SK-N-SH (cell line): ENCODE data around the gene TMEM9. TPM values are rescaled to one million over a fixed set of nuclear protein-coding genes. Genes with fewer than 3 reads are reported as not detected.

ENCODE experiments used
- CTCF ChIA-PET: fragments of 300-600, 350-600 bp; formaldehyde crosslinking; extraction: SDS; loops from one replicate; lab custom pipeline; 2021; lab: Yijun Ruan, JAX
- POLR2A ChIA-PET: fragments of 350-600 bp; sonication (Branson Sonifier 250); formaldehyde crosslinking; extraction: SDS; loops from one replicate; lab custom pipeline; 2020; ENCODE audit warnings: antibody characterized with exemption, inconsistent platforms; lab: Yijun Ruan, JAX
- DNase-seq: peaks from one replicate; pipeline ENCODE4 v3.0.0; 2012
- H2AFZ ChIP-seq: fragments of 200-600 bp; sonication (generic); 2 replicates; pipeline ENCODE4 v1.8.1; 2016; ENCODE audit warnings: antibody characterized with exemption, mild to moderate bottlenecking, low read depth
- H3F3A ChIP-seq: fragments of 200-600 bp; sonication (generic); replicated peaks from 2 replicates; pipeline ENCODE3; 2016; ENCODE audit warnings: antibody characterized with exemption, mild to moderate bottlenecking; ENCODE audit not compliant: insufficient read depth
- H3K27ac ChIP-seq, 2 experiments: fragments of 200-500 bp in 1 of 2; fragments of 200-600 bp in 1 of 2; sonication (Bioruptor generic) in 1 of 2; sonication (generic), shearing (Covaris generic) in 1 of 2; 2 replicates each; pipeline versions ENCODE4 v1.5.1 to v1.6.1; 2014 to 2016; ENCODE audit warnings: low read depth in 2 of 2, inconsistent platforms in 1 of 2, low read length in 1 of 2, mild to moderate bottlenecking in 1 of 2, mixed read lengths in 1 of 2
- H3K27me3 ChIP-seq: fragments of 200-600 bp; sonication (generic), shearing (Covaris generic); 2 replicates; pipeline ENCODE4 v1.6.1; 2016; ENCODE audit warnings: mixed run types; ENCODE audit not compliant: insufficient read depth
- H3K36me3 ChIP-seq, 2 experiments: fragments of 200-500 bp in 1 of 2; fragments of 200-600 bp in 1 of 2; sonication (Bioruptor generic) in 1 of 2; sonication (generic) in 1 of 2; replicated peaks in 1 of 2; 2 replicates each; pipeline versions ENCODE3 to v1.5.1; 2014 to 2016; ENCODE audit warnings: low read length in 1 of 2, mild to moderate bottlenecking in 1 of 2; ENCODE audit not compliant: insufficient read depth in 2 of 2, control insufficient read depth in 1 of 2
- H3K4me1 ChIP-seq, 2 experiments: fragments of 200-500 bp in 1 of 2; fragments of 200-600 bp in 1 of 2; sonication (Bioruptor generic) in 1 of 2; sonication (generic), shearing (Covaris generic) in 1 of 2; 2 replicates each; pipeline versions ENCODE4 v1.5.1 to v1.6.1; 2014 to 2016; ENCODE audit warnings: low read depth in 1 of 2, low read length in 1 of 2, mixed run types in 1 of 2; ENCODE audit not compliant: insufficient read depth in 2 of 2, control insufficient read depth in 1 of 2
- H3K4me2 ChIP-seq: fragments of 200-600 bp; sonication (generic), shearing (Covaris generic); 2 replicates; pipeline ENCODE4 v1.6.1; 2017; ENCODE audit warnings: mixed run types
- H3K4me3 ChIP-seq, 2 experiments: fragments of 200-500 bp in 1 of 2; fragments of 200-600 bp in 1 of 2; sonication (Bioruptor generic) in 1 of 2; sonication (generic), shearing (Covaris generic) in 1 of 2; 2 replicates each; pipeline versions ENCODE4 v1.5.1 to v1.8.1; 2014 to 2016; ENCODE audit warnings: low read depth in 2 of 2, inconsistent platforms in 1 of 2, low read length in 1 of 2, mild to moderate bottlenecking in 1 of 2, mixed read lengths in 1 of 2, moderate library complexity in 1 of 2
- H3K79me2 ChIP-seq: fragments of 200-600 bp; sonication (generic); 2 replicates; pipeline ENCODE4 v1.8.1; 2017; ENCODE audit warnings: mild to moderate bottlenecking; ENCODE audit not compliant: insufficient read depth
- H3K9ac ChIP-seq: fragments of 200-600 bp; sonication (generic); 2 replicates; pipeline ENCODE4 v1.6.1; 2017; ENCODE audit warnings: mixed run types
- H3K9me2 ChIP-seq: fragments of 200-600 bp; sonication (generic); 2 replicates; pipeline ENCODE4 v1.6.1; 2017; ENCODE audit warnings: mixed run types
- H3K9me3 ChIP-seq: fragments of 200-600 bp; sonication (generic); 2 replicates; pipeline ENCODE4 v1.6.1; 2017; ENCODE audit warnings: mixed run types, mild to moderate bottlenecking, moderate library complexity
- H4K20me1 ChIP-seq: fragments of 200-600 bp; sonication (generic); 2 replicates; pipeline ENCODE4 v1.6.1; 2017; ENCODE audit warnings: mild to moderate bottlenecking, mixed run types; ENCODE audit not compliant: insufficient read depth
- ELF1 ChIP-seq: IDR thresholded peaks from 2 replicates; pipeline ENCODE4 v1.4.0; 2012
- FOXM1 ChIP-seq: IDR thresholded peaks from 2 replicates; pipeline ENCODE4 v1.4.0; 2012; ENCODE audit warnings: low read depth, mild to moderate bottlenecking
- GABPA ChIP-seq: IDR thresholded peaks from 2 replicates; pipeline ENCODE4 v1.4.0; 2012; ENCODE audit warnings: low read depth, mild to moderate bottlenecking
- GATA2 ChIP-seq: sonication (generic); formaldehyde crosslinking; IDR thresholded peaks from 2 replicates; pipeline ENCODE4 v1.5.0; 2020; ENCODE audit warnings: mild to moderate bottlenecking, missing genetic modification reagents
- IRF3 ChIP-seq: fragments of 150-350 bp; IDR thresholded peaks from 2 replicates; pipeline ENCODE4 v1.6.1; 2016; ENCODE audit warnings: mild to moderate bottlenecking, low read depth, low read length
- JUND ChIP-seq: IDR thresholded peaks from 2 replicates; pipeline ENCODE4 v1.4.0; 2012
- MAX ChIP-seq: IDR thresholded peaks from 2 replicates; pipeline ENCODE4 v1.4.0; 2012; ENCODE audit warnings: low read depth
- MXI1 ChIP-seq: IDR thresholded peaks from 2 replicates; pipeline ENCODE4 v1.6.1; 2012; ENCODE audit warnings: mild to moderate bottlenecking, low read depth, low read length, improper control_type of control experiment
- RFX5 ChIP-seq: IDR thresholded peaks from 2 replicates; pipeline ENCODE4 v1.6.1; 2012; ENCODE audit warnings: mild to moderate bottlenecking, improper control_type of control experiment, low read length
- TCF12 ChIP-seq: IDR thresholded peaks from 2 replicates; pipeline ENCODE4 v1.4.0; 2012
- USF2 ChIP-seq: fragments of 150-350 bp; IDR thresholded peaks from 2 replicates; pipeline ENCODE4 v1.6.1; 2017; ENCODE audit warnings: antibody characterized with exemption, low read length, low read depth, borderline replicate concordance
- YY1 ChIP-seq: IDR thresholded peaks from 2 replicates; pipeline ENCODE4 v1.4.0; 2012; ENCODE audit warnings: low read depth, mild to moderate bottlenecking
- WGBS: methylation state at CpG from one replicate; pipeline ENCODE4 v1.1.6; 2017; ENCODE audit warnings: low lambda C conversion rate; 5-methylcytosine and 5-hydroxymethylcytosine counted together
- polyA plus RNA-seq, 3 experiments: library from polyadenylated mRNA; depleted of rRNA; stranded (reverse); fragments of >200 nt; gene quantifications; 2 replicates each; pipeline ENCODE4 v1.2.3, GENCODE V29; 2012

The TMEM9 gene
- polyA plus RNA-seq, 1 of the 3 experiments (the other 2 are of a cell fraction) = 126 TPM

- POLR2A ChIA-PET = no interaction called here
- TF ChIP-seq GABPA (no peak), MXI1 (no peak), USF2 (no peak), JUND (no peak), FOXM1 (no peak)
- Histone ChIP-seq H2AFZ (no peak overlapping the region), H3K9ac (no peak overlapping the region), H3K9me3 (no peaks in the 10 kb centered on the region), H4K20me1 (no peaks in the 10 kb centered on the region), H3K9me2 (no peaks in the 10 kb centered on the region), H3K4me2 (no peak overlapping the region), H3K4me1 (no peaks in the 10 kb centered on the region), H3K27me3 (peaks cover 29% of the 10 kb centered on the region; the same call in 1 of the 2 replicates), H3K79me2 (no peaks in the 10 kb centered on the region), H3F3A (no peaks in the 10 kb centered on the region), H3K4me3 (no peak overlapping the region), H3K27ac (no peak overlapping the region), H3K36me3 (no peaks in the 10 kb centered on the region)
- WGBS = 89% methylated on average over 19 of the region's 19 CpGs
- DNase-seq = no peak
- CTCF ChIA-PET = interaction anchor here (1.2 to 2.0 kb wide), 3 partner anchors 10 to 467 kb away, joined by 3 to 6 read pairs (median 3); no protein-coding TSS in a partner anchor
Observed at GRCh38 chr1:201088901-201089525, 65.3 kb downstream of the TMEM9 start.

DNA sequence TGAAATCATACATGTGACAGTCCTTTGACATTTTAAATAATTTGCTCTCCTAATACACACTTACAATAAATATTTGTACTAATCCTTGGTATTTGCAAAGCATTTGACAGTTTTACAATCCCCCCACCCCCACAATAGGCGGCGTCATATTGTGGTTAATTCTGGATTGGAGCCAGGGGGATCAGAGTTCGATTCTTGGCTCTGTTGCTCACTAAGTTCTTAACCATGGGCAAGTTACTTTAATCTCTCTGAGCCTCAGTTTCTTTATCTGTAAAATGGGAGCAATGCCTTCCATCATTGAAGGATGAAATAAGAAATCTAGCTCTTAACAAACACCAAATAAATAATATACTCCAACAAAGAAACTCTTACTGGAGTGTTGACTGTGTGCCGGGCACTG is 65.9 kb downstream of the TMEM9 start:
- no peak overlapping the region for H3K27ac ChIP-seq
- no peaks in the 10 kb centered on the region for H3K9me3 ChIP-seq
- no peaks in the 10 kb centered on the region for H3K4me1 ChIP-seq
- H3K9ac ChIP-seq = no peak overlapping the region
- H3K36me3 ChIP-seq = no peaks in the 10 kb centered on the region
- TF ChIP-seq ELF1 (no peak), RFX5 (no peak), GABPA (no peak), JUND (no peak), MAX (no peak), MXI1 (no peak), YY1 (no peak), GATA2 (CRISPR knock-in tag) (no peak), IRF3 (no peak), TCF12 (no peak)
- 74% methylated on average over 4 of the region's 4 CpGs for WGBS
- H3K4me2 ChIP-seq = no peak overlapping the region
- no peak for DNase-seq
- no peaks in the 10 kb centered on the region for H3K9me2 ChIP-seq
- ChIA-PET POLR2A (no interaction called here), CTCF (interaction anchor here (2.0 kb wide), 1 partner anchor 11 kb away, joined by 6 read pairs; no protein-coding TSS in a partner anchor)
- H3F3A ChIP-seq = no peaks in the 10 kb centered on the region
- peaks cover 31% of the 10 kb centered on the region; the same call in 1 of the 2 replicates for H3K27me3 ChIP-seq
- no peak overlapping the region for H3K4me3 ChIP-seq
- no peaks in the 10 kb centered on the region for H3K79me2 ChIP-seq
- H4K20me1 ChIP-seq = no peaks in the 10 kb centered on the region
- H2AFZ ChIP-seq = no peak overlapping the region
